Pancreas (tissue), 10 donors: ENCODE data around the gene PODNL1. TPM values are rescaled to one million over a fixed set of nuclear protein-coding genes. Genes with fewer than 3 reads are reported as not detected.

ENCODE experiments used
- ATAC-seq, 4 donors: fragments of 200-7000 bp; cut with Tn5 transposase; one replicate each; pipeline versions ENCODE4 v1.8.0 to v1.9.1; 2020; ENCODE audit warnings: mild to moderate bottlenecking in 4 of 4, moderate library complexity in 4 of 4
- DNase-seq, 6 donors: peaks; one replicate each; pipeline ENCODE4 v3.0.0-alpha.2; 2020
- FAIRE-seq: peaks from 2 replicates; lab custom pipeline; 2012; peaks lifted over from hg19 to GRCh38; lab: Jason Lieb, UNC
- H3K27ac ChIP-seq, 4 donors: fragments of 200-600 bp; sonication (generic); 1 replicate in 3 of 4; 2 replicates in 1 of 4; pipeline versions ENCODE4 v1.5.0 to v1.8.0; 2020
- H3K27me3 ChIP-seq, 4 donors: fragments of 200-600 bp; one replicate each; pipeline ENCODE4 v1.8.0; 2021
- H3K36me3 ChIP-seq, 3 donors: fragments of 200-600 bp; sonication (generic) in 1 of 3; one replicate each; pipeline versions ENCODE4 v1.5.0 to v1.8.0; 2020 to 2021
- H3K4me1 ChIP-seq, 3 donors: fragments of 200-600 bp; one replicate each; pipeline ENCODE4 v1.8.0; 2021
- H3K4me3 ChIP-seq, 4 donors: fragments of 200-600 bp; sonication (generic) in 2 of 4; one replicate each; pipeline versions ENCODE4 v1.5.0 to v1.8.0; 2020 to 2021
- H3K9me3 ChIP-seq, 4 donors: fragments of 200-600 bp; one replicate each; pipeline ENCODE4 v1.8.0; 2021
- WGBS, 2 donors: extraction: QIAGEN DNeasy Blood & Tissue Kit; methylation state at CpG; one replicate each; pipeline ENCODE4 v1.1.7; 2013; 5-methylcytosine and 5-hydroxymethylcytosine counted together
- intact Hi-C, 3 donors: fragments of 100-400 bp; cut with DNase I; formaldehyde crosslinking; loops; one replicate each; pipeline versions ENCODE4 v1.11.1 to v1.14.2; 2022
- polyA plus RNA-seq, 2 donors: library from polyadenylated mRNA; stranded (reverse); fragments of 200-250 nt; gene quantifications; one replicate each; pipeline ENCODE4 v1.2.3, GENCODE V29; 2013
- total RNA-seq, 6 donors: library from RNA; stranded (reverse); fragmentation: NEBNext Ultra II Directional in 4 of 6; extraction: Animal tissue kit (Norgen Biotek cat#: 25700) in 4 of 6; gene quantifications; one replicate each; pipeline versions ENCODE4 v1.2.1 to v1.2.4, GENCODE V29; 2021 to 2023
- TF ChIP-seq, protein P1 (sequence below), 4 donors: fragments of 200-600 bp; sonication (generic) in 3 of 4; IDR thresholded peaks; one replicate each; pipeline versions ENCODE4 v1.5.0 to v1.8.0; 2021; ENCODE audit warnings: antibody characterized with exemption in 4 of 4
- donor health status: healthy with polysubstance abuse.
- donor health status: DM: no; HTN: no; CAD: no; lungs with moderate emphysema.
- donor health status: DM: no; HTN: no; CAD: no.
- donor health status: control.
- donor health status: control.
- donor health status: Bipolar disorder and iron deficiency.
- donor health status: DM: yes; HTN: yes; CAD: no.
- donor health status: DM: no; HTN: no; CAD: no.
- donor health status: DM: no; HTN: no; CAD: no.
- donor health status: DM: yes; HTN: yes; CAD: no.

PODNL1 gene, protein sequence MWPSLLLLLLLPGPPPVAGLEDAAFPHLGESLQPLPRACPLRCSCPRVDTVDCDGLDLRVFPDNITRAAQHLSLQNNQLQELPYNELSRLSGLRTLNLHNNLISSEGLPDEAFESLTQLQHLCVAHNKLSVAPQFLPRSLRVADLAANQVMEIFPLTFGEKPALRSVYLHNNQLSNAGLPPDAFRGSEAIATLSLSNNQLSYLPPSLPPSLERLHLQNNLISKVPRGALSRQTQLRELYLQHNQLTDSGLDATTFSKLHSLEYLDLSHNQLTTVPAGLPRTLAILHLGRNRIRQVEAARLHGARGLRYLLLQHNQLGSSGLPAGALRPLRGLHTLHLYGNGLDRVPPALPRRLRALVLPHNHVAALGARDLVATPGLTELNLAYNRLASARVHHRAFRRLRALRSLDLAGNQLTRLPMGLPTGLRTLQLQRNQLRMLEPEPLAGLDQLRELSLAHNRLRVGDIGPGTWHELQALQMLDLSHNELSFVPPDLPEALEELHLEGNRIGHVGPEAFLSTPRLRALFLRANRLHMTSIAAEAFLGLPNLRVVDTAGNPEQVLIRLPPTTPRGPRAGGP
- 1 to 10 TPM in 1 of 6 donors, under 1 TPM in 3, not detected in 2; 0.25 to 2.0 (median 0.84) TPM for total RNA-seq
- under 1 TPM; 0.40 to 0.76 TPM for polyA plus RNA-seq

DNA sequence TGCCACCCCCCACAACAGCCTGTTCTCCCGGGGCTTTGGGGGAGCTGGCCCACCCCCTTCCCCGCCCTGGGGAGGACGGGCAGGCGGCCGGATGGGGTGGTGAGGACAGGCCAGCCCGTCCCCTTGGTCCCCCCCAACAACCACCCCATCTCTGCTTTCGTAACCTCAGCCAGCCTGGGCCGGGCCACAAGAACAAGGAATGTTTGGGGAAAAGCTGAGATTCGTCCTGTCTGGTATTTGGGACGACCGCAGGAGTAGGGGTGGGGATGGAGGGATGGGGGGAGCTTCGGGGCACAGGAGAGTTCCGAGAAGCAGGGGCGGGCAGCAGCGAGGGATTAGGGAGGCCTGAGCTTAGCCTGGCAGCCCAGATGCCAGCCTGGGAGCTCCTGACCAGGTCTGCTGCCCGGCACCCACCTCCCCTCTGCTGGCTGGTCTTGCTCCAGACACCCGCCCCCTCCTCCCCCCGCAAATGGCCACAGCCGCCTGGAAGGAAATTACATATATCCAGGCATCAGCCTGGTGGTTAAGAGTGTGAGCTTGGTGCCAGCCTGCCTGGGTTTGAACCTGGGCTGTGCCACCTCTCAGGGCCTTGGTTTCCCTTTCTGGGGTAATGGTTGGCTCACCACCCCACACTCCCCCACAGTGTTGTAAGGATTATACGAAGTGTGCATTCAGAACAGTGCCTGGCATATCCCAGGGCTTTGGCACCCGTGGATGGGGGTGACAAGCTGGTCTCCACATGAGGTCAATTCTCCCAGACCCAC is at the start of gene PODNL1:
Gene PODNL1 (minus strand): TSS at position 117 of the 764 bp plus-strand sequence. CDS start 236 bp downstream, outside the sequence.
- Histone ChIP-seq H3K27me3 (no peaks in the 10 kb centered on the region), H3K4me1 (no peaks in the 10 kb centered on the region), H3K9me3 (no peaks in the 10 kb centered on the region), H3K27ac (no peak within 1 kb of the TSS), H3K36me3 (no peaks in the 10 kb centered on the region), H3K4me3 (no peak within 1 kb of the TSS)
- intact Hi-C loops, result no loop called here
- DNase-seq, result peak in 1 of 6 donors; percentile 65
- TF ChIP-seq, protein P1, sequence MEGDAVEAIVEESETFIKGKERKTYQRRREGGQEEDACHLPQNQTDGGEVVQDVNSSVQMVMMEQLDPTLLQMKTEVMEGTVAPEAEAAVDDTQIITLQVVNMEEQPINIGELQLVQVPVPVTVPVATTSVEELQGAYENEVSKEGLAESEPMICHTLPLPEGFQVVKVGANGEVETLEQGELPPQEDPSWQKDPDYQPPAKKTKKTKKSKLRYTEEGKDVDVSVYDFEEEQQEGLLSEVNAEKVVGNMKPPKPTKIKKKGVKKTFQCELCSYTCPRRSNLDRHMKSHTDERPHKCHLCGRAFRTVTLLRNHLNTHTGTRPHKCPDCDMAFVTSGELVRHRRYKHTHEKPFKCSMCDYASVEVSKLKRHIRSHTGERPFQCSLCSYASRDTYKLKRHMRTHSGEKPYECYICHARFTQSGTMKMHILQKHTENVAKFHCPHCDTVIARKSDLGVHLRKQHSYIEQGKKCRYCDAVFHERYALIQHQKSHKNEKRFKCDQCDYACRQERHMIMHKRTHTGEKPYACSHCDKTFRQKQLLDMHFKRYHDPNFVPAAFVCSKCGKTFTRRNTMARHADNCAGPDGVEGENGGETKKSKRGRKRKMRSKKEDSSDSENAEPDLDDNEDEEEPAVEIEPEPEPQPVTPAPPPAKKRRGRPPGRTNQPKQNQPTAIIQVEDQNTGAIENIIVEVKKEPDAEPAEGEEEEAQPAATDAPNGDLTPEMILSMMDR (IDR thresholded peaks at IDR 0.05), result no peak
- FAIRE-seq, result no peak
- ATAC-seq, result peak in 3 of 4 donors; percentile 30 to 51 (median 33)
- WGBS, 2 donors, result 44% methylated on average over 19 to 21 of the region's 21 CpGs

DNA sequence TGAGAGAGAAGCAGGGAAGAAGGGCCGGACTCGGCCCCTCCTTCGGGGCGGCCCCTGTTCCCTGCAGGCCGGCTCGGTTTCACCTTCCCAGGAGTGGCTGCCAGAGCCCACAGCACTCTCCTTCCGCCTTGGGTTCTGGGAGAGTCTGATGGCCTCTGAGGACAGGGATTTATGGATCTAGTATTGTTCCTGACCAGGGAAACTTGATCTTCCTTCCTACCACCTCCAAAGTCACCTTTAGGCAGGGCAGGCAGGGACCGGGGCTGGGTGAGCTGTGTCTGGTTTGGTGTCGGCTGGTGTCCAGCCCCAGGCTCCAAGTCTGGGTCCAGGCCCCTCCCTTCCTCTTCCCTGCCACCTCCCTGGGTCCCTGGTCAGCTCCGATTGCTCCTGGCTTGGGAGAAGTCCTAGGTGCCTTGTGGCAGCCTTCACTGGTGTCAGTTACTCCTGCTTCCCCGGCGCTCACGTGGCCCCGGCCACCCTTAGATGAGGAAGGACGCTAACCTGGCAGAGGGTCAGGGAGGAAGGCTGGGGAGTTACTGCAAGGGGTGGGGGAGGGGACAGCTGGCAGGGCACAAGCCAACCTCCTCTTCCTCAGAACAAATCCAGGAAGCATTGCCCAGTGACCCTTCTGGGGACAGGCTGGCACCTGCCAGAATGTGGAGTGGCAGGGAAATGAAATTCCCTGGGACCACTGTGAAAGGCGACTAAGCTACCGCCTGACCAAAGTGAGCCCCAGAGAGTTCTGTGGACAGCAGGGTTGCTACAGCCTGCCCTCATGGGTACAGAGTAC is 49.1 kb upstream of the PODNL1 start:
- Histone ChIP-seq H3K4me1 (no peaks in the 10 kb centered on the region), H3K9me3 (no peaks in the 10 kb centered on the region), H3K27ac (peak overlapping the region in 3 of 4 donors; percentile 55 to 72 (median 70)), H3K4me3 (no peak overlapping the region), H3K27me3 (no peaks in the 10 kb centered on the region), H3K36me3 (peaks cover 0 to 8% (median 0%) of the 10 kb centered on the region in 3 donors)
- ATAC-seq (peak in 2 of 4 donors; percentile 13 to 47), DNase-seq (peak in 1 of 6 donors; percentile 43), FAIRE-seq (no peak)
- TF ChIP-seq, protein P1 (IDR thresholded peaks at IDR 0.05), result no peak
- intact Hi-C loops, result no loop called here
- 72 to 79% methylated on average over 17 of the region's 17 CpGs for WGBS, 2 donors

DNA sequence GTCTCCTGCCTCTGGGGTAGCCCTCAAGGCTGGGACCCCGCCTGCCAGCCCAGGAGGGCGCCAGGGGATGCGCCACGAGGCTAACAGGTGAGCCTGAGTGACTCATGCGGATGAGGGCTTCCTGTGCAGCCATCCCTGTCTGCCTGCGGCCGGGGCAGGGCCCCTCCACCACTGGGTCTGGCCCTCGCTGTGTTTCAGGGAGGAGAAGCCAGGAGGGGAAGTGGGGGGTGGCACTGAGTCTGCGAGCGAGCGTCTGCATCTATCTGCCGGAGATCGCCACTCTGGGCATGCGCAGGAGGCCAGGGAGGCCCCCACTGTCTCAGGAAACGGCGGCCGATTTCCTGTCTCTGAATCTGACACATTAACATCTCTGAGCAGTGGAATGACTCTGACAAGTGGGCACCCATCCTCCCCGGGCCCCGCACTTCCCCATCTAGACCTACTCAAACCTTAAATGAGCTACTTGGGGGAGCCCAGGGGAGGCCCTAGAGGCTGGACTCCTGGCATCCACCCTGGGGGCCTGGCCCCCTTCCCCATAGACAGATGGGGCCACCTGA is 48.2 kb upstream of the PODNL1 start:
- H3K27ac ChIP-seq, result peak overlapping the region in 3 of 4 donors; percentile 55 to 72 (median 70)
- no peak overlapping the region for H3K4me3 ChIP-seq
- DNase-seq, result peak in 4 of 6 donors; percentile 49 to 82 (median 77)
- ATAC-seq, result peak; percentile 12 to 78 (median 59)
- TF ChIP-seq, protein P1 (IDR thresholded peaks at IDR 0.05), result no peak
- peaks cover 0 to 8% (median 0%) of the 10 kb centered on the region in 3 donors for H3K36me3 ChIP-seq
- no peaks in the 10 kb centered on the region for H3K9me3 ChIP-seq
- 78 to 79% methylated on average over 16 to 19 of the region's 19 CpGs for WGBS, 2 donors
- no peaks in the 10 kb centered on the region for H3K27me3 ChIP-seq
- H3K4me1 ChIP-seq, result no peaks in the 10 kb centered on the region
- intact Hi-C loops, result no loop called here
- FAIRE-seq, result no peak

DNA sequence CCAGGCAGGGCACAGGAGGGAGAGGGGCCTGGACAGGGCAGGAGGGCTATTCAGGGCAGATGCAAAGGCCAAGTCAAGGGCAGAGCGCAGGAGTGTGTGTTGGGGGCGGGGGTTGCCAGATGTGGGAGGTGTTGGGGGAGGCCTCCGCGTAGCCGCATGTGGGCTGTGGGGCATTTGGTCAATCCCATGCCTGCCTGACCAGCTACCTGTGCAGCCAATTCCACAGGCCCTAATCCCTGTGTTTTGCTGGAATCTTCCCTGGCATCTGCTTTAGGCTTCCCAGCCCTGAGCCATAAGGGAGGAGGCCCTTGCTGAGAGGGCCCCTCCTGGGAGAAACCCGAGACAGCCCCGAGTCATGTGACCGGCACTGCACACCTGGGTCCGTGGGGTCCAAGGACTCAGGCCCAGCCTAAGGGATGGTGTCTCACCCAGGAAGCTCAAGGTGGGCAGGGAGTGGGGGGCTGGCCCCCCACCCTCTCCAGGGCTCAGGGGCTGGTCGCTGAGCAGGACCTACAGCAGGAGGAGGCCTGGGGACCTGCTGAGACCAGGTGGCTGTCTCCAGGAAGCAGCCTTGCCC is 47.6 kb upstream of the PODNL1 start:
- no peaks in the 10 kb centered on the region for H3K9me3 ChIP-seq
- TF ChIP-seq, protein P1 (IDR thresholded peaks at IDR 0.05), result no peak
- ATAC-seq (peak in 1 of 4 donors; percentile 1), FAIRE-seq (no peak), DNase-seq (no peak)
- H3K4me1 ChIP-seq, result no peaks in the 10 kb centered on the region
- intact Hi-C loops, result no loop called here
- no peak overlapping the region for H3K4me3 ChIP-seq
- peaks cover 0 to 5% (median 0%) of the 10 kb centered on the region in 3 donors for H3K36me3 ChIP-seq
- peak overlapping the region in 3 of 4 donors; percentile 30 to 72 (median 69) for H3K27ac ChIP-seq
- WGBS, 2 donors, result 77 to 78% methylated on average over 10 of the region's 10 CpGs
- no peaks in the 10 kb centered on the region for H3K27me3 ChIP-seq
